A549 (cell line): Measurements from ENCODE around the gene DPEP2NB. TPM values are rescaled to one million over a fixed set of nuclear protein-coding genes. Genes with fewer than 3 reads are reported as not detected.

Experiments used
- ATAC-seq, 2 experiments: fragments of 200-7000 bp in 1 of 2; fragments of >200 bp in 1 of 2; cut with Nextera tagmentation in 1 of 2; cut with Tn5 transposase in 1 of 2; 3 replicates each; pipeline versions ENCODE4 v1.8.0 to v1.9.1; 2018 to 2020; ENCODE audit warnings: mild to moderate bottlenecking in 1 of 2, moderate library complexity in 1 of 2
- CTCF ChIA-PET: fragments of 300-600 bp; sonication (Branson Sonifier 250); formaldehyde crosslinking; extraction: SDS; loops from one replicate; lab custom pipeline; 2021; ENCODE audit warnings: antibody characterized with exemption, inconsistent platforms; lab: Yijun Ruan, JAX
- POLR2A ChIA-PET: fragments of 350-600 bp; formaldehyde crosslinking; extraction: SDS; loops from one replicate; lab custom pipeline; 2021; ENCODE audit warnings: antibody characterized with exemption, inconsistent platforms; lab: Yijun Ruan, JAX
- DNase-seq, 2 experiments: peaks; one replicate each; pipeline versions ENCODE4 v3.0.0 to v3.0.0-alpha.2; 2011 to 2016; ENCODE audit warnings: low read depth in 1 of 2, low spot score in 1 of 2
- FAIRE-seq: peaks from 2 replicates; lab custom pipeline; 2011; peaks lifted over from hg19 to GRCh38; lab: Jason Lieb, UNC
- H3K27ac ChIP-seq, 2 experiments: fragments of >200 bp; sonication (Bioruptor Twin); formaldehyde crosslinking; 3 replicates each; pipeline ENCODE4 v1.5.1; 2016 to 2017
- H3K4me1 ChIP-seq: fragments of >200 bp; sonication (Bioruptor Twin); formaldehyde crosslinking; 3 replicates; pipeline ENCODE4 v1.6.1; 2016
- H3K4me2 ChIP-seq: fragments of >200 bp; sonication (Bioruptor Twin); formaldehyde crosslinking; 3 replicates; pipeline ENCODE4 v1.6.1; 2016
- H3K4me3 ChIP-seq: fragments of >200 bp; sonication (Bioruptor Twin); formaldehyde crosslinking; 3 replicates; pipeline ENCODE4 v1.5.1; 2016
- H3K9me3 ChIP-seq: fragments of >200 bp; sonication (Bioruptor Twin); formaldehyde crosslinking; 3 replicates; pipeline ENCODE4 v1.6.1; 2016
- CEBPB ChIP-seq, 2 experiments: fragments of >200 bp in 1 of 2; sonication (Bioruptor Twin) in 1 of 2; formaldehyde crosslinking in 1 of 2; IDR thresholded peaks; 2 replicates each; pipeline ENCODE4 v1.6.1; 2012 to 2016
- CTCF ChIP-seq: fragments of >200 bp; sonication (Bioruptor Twin); formaldehyde crosslinking; IDR thresholded peaks from 3 replicates; pipeline ENCODE4 v1.5.1; 2016
- E2F6 ChIP-seq: IDR thresholded peaks from 2 replicates; pipeline ENCODE4 v1.6.1; 2012; ENCODE audit warnings: low read depth, borderline replicate concordance
- EHMT2 ChIP-seq: fragments of 200-600 bp; sonication (generic); IDR thresholded peaks from 2 replicates; pipeline ENCODE4 v1.6.1; 2016; ENCODE audit warnings: antibody characterized with exemption, low read depth, mild to moderate bottlenecking, moderate library complexity
- EP300 ChIP-seq, 2 experiments: fragments of >200 bp; sonication (Bioruptor Twin); formaldehyde crosslinking; IDR thresholded peaks; 2 replicates in 1 of 2; 3 replicates in 1 of 2; pipeline ENCODE4 v1.6.1; 2016 to 2017
- ESRRA ChIP-seq: fragments of 150-350 bp; IDR thresholded peaks from 2 replicates; pipeline ENCODE4 v1.6.1; 2014; ENCODE audit warnings: mild to moderate bottlenecking, low read length, borderline replicate concordance
- FOXS1 ChIP-seq: fragments of 250-450 bp; sonication (Bioruptor Pico); IDR thresholded peaks from 2 replicates; pipeline ENCODE4 v1.5.0; 2020; ENCODE audit warnings: mild to moderate bottlenecking, moderate library complexity
- HES2 ChIP-seq: fragments of >200 bp; sonication (Bioruptor Twin); formaldehyde crosslinking; IDR thresholded peaks from 2 replicates; pipeline ENCODE4 v1.6.1; 2016
- HEYL ChIP-seq: fragments of 250-450 bp; sonication (Bioruptor Pico); IDR thresholded peaks from 2 replicates; pipeline ENCODE4 v1.8.0; 2021; ENCODE audit warnings: mild to moderate bottlenecking, moderate library complexity
- HMGXB4 ChIP-seq: fragments of 250-450 bp; sonication (Bioruptor Pico); IDR thresholded peaks from 2 replicates; pipeline ENCODE4 v1.5.0; 2021; ENCODE audit warnings: mild to moderate bottlenecking, moderate library complexity, borderline replicate concordance
- HOXA7 ChIP-seq: fragments of 250-450 bp; sonication (Bioruptor Pico); IDR thresholded peaks from 2 replicates; pipeline ENCODE4 v1.5.0; 2020; ENCODE audit warnings: mild to moderate bottlenecking, moderate library complexity
- JUN ChIP-seq, 2 experiments: fragments of >200 bp; sonication (Bioruptor Twin); formaldehyde crosslinking; IDR thresholded peaks; 2 replicates in 1 of 2; 3 replicates in 1 of 2; pipeline ENCODE4 v1.6.1; 2016 to 2017
- KDM5A ChIP-seq: fragments of 200-600 bp; sonication (generic); IDR thresholded peaks from 2 replicates; pipeline ENCODE4 v1.6.1; 2016; ENCODE audit warnings: antibody characterized with exemption, mild to moderate bottlenecking
- MAX ChIP-seq: IDR thresholded peaks from 2 replicates; pipeline ENCODE4 v1.6.1; 2012
- MAZ ChIP-seq: fragments of 150-350 bp; IDR thresholded peaks from 2 replicates; pipeline ENCODE4 v1.6.1; 2014; ENCODE audit warnings: antibody characterized with exemption, low read depth, low read length, borderline replicate concordance
- MYC ChIP-seq: IDR thresholded peaks from 2 replicates; pipeline ENCODE4 v1.6.1; 2012; ENCODE audit warnings: mild to moderate bottlenecking, inconsistent platforms, low read length, improper control_type of control experiment, borderline replicate concordance
- NPAS2 ChIP-seq: fragments of 250-450 bp; sonication (Bioruptor Pico); IDR thresholded peaks from 2 replicates; pipeline ENCODE4 v1.8.0; 2022; ENCODE audit warnings: mild to moderate bottlenecking, moderate library complexity, borderline replicate concordance
- POLR2AphosphoS2 ChIP-seq: conservative IDR thresholded peaks from 2 replicates; pipeline ENCODE4 v1.6.1; 2012; ENCODE audit warnings: low read length, improper control_type of control experiment, inconsistent platforms
- RCOR1 ChIP-seq: fragments of 150-350 bp; IDR thresholded peaks from 2 replicates; pipeline ENCODE4 v1.6.1; 2014; ENCODE audit warnings: antibody characterized with exemption, low read length, low read depth
- ZC3H11A ChIP-seq: fragments of 450-650 bp; IDR thresholded peaks from 2 replicates; pipeline ENCODE4 v1.6.1; 2014; ENCODE audit warnings: antibody characterized with exemption, mild to moderate bottlenecking
- WGBS: methylation state at CpG from one replicate; pipeline ENCODE4 v1.1.6; 2017; ENCODE audit errors: missing lambda C conversion rate; 5-methylcytosine and 5-hydroxymethylcytosine counted together
- polyA plus RNA-seq, 4 experiments: library from polyadenylated mRNA; depleted of rRNA in 3 of 4; stranded (reverse); fragments of >200 nt; fragmentation: RNase III in 1 of 4; extraction: RNeasy Plus Mini Kit Qiagen cat#74134 plus additional on column Dnase treatment in 1 of 4; gene quantifications; 2 replicates in 3 of 4; 3 replicates in 1 of 4; pipeline ENCODE4 v1.2.3, GENCODE V29; 2011 to 2017

The DPEP2NB gene
- polyA plus RNA-seq, 2 of the 4 experiments (the other 2 are of a cell fraction) = not detected

- no peak for TF ChIP-seq MAZ
Measured at GRCh38 chr16:68005786-68006286, 9.9 kb downstream of the DPEP2NB start (continued).

- no peak for FAIRE-seq
- TF ChIP-seq ESRRA (no peak), CEBPB (IDR thresholded peaks at IDR 0.05) (no peak), MAX (no peak), MYC (no peak), JUN (IDR thresholded peaks at IDR 0.05) (no peak), HES2 (no peak), KDM5A (no peak), HOXA7 (no peak)
- TF ChIP-seq, all 56 proteins: peak for 0
- Histone ChIP-seq H3K4me2 (no peak overlapping the region), H3K4me3 (no peak overlapping the region), H3K4me1 (no peaks in the 10 kb centered on the region), H3K9me3 (no peaks in the 10 kb centered on the region), H3K27ac (no peak overlapping the region)
- 80% methylated on average over 9 of the region's 9 CpGs for WGBS
- POLR2A ChIA-PET = no interaction called here
- ATAC-seq = no peak
- DNase-seq = no peak
- CTCF ChIA-PET = interaction anchor here (0.8 to 2.0 kb wide), 5 partner anchors 11 to 524 kb away, joined by 3 to 6 read pairs (median 5); partner anchors contain the start of gene ATP6V0D1
Measured at GRCh38 chr16:68005211-68005610, 10.5 kb downstream of the DPEP2NB start.

- no peak for ATAC-seq
- no peak for DNase-seq
- H3K9me3 ChIP-seq = no peaks in the 10 kb centered on the region
- H3K27ac ChIP-seq = no peak overlapping the region
- WGBS = 67% methylated on average over 4 of the region's 4 CpGs
- no peaks in the 10 kb centered on the region for H3K4me1 ChIP-seq
- CTCF ChIA-PET = interaction anchor here (0.6 to 2.3 kb wide), 5 partner anchors 9 to 1688 kb away, joined by 3 to 7 read pairs (median 4); no protein-coding TSS in a partner anchor
- FAIRE-seq = no peak
- H3K4me3 ChIP-seq = no peak overlapping the region
- H3K4me2 ChIP-seq = no peak overlapping the region
- POLR2A ChIA-PET = interaction anchor here (2.0 kb wide), 1 partner anchor 19 kb away, joined by 6 read pairs; the partner anchor contains the start of genes DDX28 and DUS2
- no peak for TF ChIP-seq CTCF
- no peak for TF ChIP-seq POLR2AphosphoS2
- no peak for TF ChIP-seq ZC3H11A
- TF ChIP-seq HMGXB4 (CRISPR knock-in tag) = no peak
- TF ChIP-seq FOXS1 = no peak
- TF ChIP-seq RCOR1 = no peak
- no peak for TF ChIP-seq EHMT2
- TF ChIP-seq E2F6 = no peak
- TF ChIP-seq HEYL = no peak
- no peak for TF ChIP-seq EP300 (IDR thresholded peaks at IDR 0.05)
- no peak for TF ChIP-seq NPAS2
Measured at GRCh38 chr16:68003031-68003430, 12.7 kb downstream of the DPEP2NB start.
